ENCODE results near the gene BRD3. TPM values are rescaled to one million over a fixed set of nuclear protein-coding genes. Genes with fewer than 3 reads are reported as not detected.
"Not testable (repeated sequence)": the region's sequence is repeated elsewhere in the genome, so short reads cannot be mapped to it uniquely, and the experiment has no call there.

Gene BRD3
- total RNA-seq (10 to 100 TPM; 35.5 to 39.4 TPM), polyA plus RNA-seq (41.5 TPM)

DNA sequence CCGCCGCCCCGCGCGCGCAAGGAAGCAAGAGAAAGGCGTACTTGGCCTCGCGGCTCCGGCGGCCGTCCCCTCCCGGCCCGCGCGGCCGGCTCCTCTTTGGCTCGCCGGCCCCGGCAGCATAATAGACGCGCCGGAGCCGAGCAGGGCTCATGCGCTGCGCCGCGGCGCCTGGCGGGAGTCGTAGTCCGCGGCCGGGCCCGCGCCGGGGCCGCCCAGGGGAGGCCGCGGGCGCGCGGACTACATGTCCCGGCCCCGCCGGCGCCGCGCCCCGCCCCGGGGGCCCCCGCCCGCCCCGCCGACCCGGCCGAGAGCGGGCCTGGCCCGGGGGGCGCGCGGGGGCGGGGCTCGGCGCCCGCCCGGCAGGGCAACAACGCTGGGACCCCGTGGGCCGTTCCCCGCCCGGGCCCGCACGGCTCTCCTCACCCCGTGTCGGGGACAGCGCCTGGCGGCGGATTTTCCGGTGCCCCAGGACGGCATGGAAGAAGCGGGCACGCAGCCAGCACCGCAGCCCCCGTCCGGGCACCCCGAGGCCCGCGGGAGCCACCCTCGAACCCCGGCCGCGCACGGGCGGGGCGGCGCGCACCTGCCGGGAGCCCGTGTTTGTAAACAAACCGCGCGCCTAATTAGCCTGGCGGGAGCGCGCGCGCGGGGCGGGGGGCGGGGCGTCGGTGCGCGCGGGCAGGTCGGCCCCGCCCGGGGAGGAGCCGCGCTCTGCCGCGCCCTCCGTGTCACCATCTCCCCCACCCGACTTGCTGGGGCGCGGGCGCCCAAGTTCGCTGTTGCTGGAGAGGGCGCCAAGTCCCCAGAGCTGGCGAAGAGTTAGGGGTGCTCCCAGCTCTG, at the start of gene BRD3:
Gene BRD3, minus strand, starts transcription at position 123 of the 840 bp plus-strand sequence. CDS start 14,549 bp downstream, outside the sequence.
- Histone ChIP-seq H3K9me3 (ENCODE audit: low read length) (no peaks in the 10 kb centered on the region), H3K27me3 (ENCODE audit: insufficient read depth, low read length, poor library complexity, severe bottlenecking) (peaks cover 20% of the 10 kb centered on the region), H3K36me3 (ENCODE audit: insufficient read depth, low read length) (no peaks in the 10 kb centered on the region), H3K27ac (ENCODE audit: low read depth, low read length) (peak within 1 kb of the TSS; percentile 85), H3K4me1 (ENCODE audit: insufficient read depth, low read length) (peaks cover 28% of the 10 kb centered on the region), H3K4me3 (ENCODE audit: low read length) (peak within 1 kb of the TSS; percentile 86)
- Mint-ChIP-seq H3K9me3 (no peaks in the 10 kb centered on the region), H3K36me3 (peaks cover 0 to 10% (median 0%) of the 10 kb centered on the region in 3 donors), H3K27ac (peak within 1 kb of the TSS; percentile 87 to 98 (median 94)), H3K4me3 (peak within 1 kb of the TSS; percentile 87 to 98 (median 92)), H3K27me3 (peaks cover 13 to 18% of the 10 kb centered on the region in 2 donors), H3K4me1 (peaks cover 26 to 40% (median 30%) of the 10 kb centered on the region in 3 donors)
- CTCF ChIA-PET, result no interaction called here
- POLR2A ChIA-PET, result interaction anchor here (1.0 to 1.8 kb wide), 2 partner anchors 68 to 95 kb away, joined by 3 to 7 read pairs; partner anchors contain the start of gene WDR5
- DNase-seq, result peak; percentile 74 to 88 (median 84)

DNA sequence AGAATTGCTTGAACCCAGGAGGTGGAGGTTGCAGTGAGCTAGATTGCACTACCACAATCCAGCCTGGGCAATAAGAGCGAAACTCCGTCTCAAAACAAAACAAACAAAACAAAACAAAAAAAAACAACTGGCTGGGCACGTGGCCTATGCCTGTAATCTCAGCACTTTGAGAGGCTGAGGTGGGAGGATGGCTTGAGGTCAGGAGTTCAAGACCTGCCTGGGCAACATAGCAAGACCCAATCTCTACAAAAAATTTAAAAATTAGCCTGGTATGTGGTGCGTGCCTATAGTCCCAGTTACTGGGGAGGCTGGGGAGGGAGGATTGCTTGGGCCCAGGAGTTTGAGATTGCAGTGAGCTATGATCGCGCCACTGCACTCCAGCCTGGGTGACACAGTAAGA, 44.7 kb upstream of the BRD3 start:
- Mint-ChIP-seq H3K36me3 (peaks cover 0 to 1% (median 0%) of the 10 kb centered on the region in 3 donors), H3K4me3 (no peak overlapping the region), H3K27me3 (peaks cover 3 to 8% of the 10 kb centered on the region in 2 donors), H3K4me1 (no peaks in the 10 kb centered on the region), H3K9me3 (no peaks in the 10 kb centered on the region), H3K27ac (no peak overlapping the region)
- POLR2A ChIA-PET, result no interaction called here
- Histone ChIP-seq H3K36me3 (ENCODE audit: insufficient read depth, low read length) (no peaks in the 10 kb centered on the region), H3K9me3 (ENCODE audit: low read length) (no peaks in the 10 kb centered on the region), H3K4me3 (ENCODE audit: low read length) (no peak overlapping the region), H3K27me3 (ENCODE audit: insufficient read depth, low read length, poor library complexity, severe bottlenecking) (no peaks in the 10 kb centered on the region), H3K27ac (ENCODE audit: low read depth, low read length) (no peak overlapping the region), H3K4me1 (ENCODE audit: insufficient read depth, low read length) (no peaks in the 10 kb centered on the region)
- CTCF ChIA-PET, result no interaction called here
- no peak for DNase-seq

DNA sequence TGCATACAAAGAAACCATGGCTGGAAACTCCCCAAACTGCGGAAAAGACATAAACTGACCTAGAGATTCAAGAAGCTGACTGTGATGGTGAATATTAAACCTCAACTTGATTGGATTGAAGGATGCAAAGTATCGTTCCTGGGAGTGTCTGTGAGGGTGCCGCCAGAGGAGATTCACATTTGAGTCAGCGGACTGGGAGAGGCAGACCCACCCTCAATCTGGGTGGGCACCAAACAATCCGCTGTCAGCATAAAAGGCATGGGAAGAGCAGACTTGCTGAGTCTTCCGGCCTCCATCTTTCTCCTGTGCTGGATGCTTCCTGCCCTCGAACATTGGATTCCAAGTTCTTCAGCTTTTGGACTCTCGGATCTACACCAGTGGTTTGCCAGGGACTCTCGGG, 43.2 kb upstream of the BRD3 start:
- no peak overlapping the region for H3K4me3 Mint-ChIP-seq
- no peak for DNase-seq
- H3K4me1 ChIP-seq (ENCODE audit: insufficient read depth, low read length), result no peaks in the 10 kb centered on the region
- peaks cover 0 to 1% (median 0%) of the 10 kb centered on the region in 3 donors for H3K36me3 Mint-ChIP-seq
- no peaks in the 10 kb centered on the region for H3K27me3 ChIP-seq (ENCODE audit: insufficient read depth, low read length, poor library complexity, severe bottlenecking)
- no peaks in the 10 kb centered on the region for H3K9me3 ChIP-seq (ENCODE audit: low read length)
- ChIA-PET CTCF (no interaction called here), POLR2A (no interaction called here)
- H3K27ac Mint-ChIP-seq, result no peak overlapping the region
- no peaks in the 10 kb centered on the region for H3K36me3 ChIP-seq (ENCODE audit: insufficient read depth, low read length)
- H3K27ac ChIP-seq (ENCODE audit: low read depth, low read length), result no peak overlapping the region
- H3K4me1 Mint-ChIP-seq, result no peaks in the 10 kb centered on the region
- no peak overlapping the region for H3K4me3 ChIP-seq (ENCODE audit: low read length)
- peaks cover 8 to 12% of the 10 kb centered on the region in 2 donors for H3K27me3 Mint-ChIP-seq
- H3K9me3 Mint-ChIP-seq, result no peaks in the 10 kb centered on the region

DNA sequence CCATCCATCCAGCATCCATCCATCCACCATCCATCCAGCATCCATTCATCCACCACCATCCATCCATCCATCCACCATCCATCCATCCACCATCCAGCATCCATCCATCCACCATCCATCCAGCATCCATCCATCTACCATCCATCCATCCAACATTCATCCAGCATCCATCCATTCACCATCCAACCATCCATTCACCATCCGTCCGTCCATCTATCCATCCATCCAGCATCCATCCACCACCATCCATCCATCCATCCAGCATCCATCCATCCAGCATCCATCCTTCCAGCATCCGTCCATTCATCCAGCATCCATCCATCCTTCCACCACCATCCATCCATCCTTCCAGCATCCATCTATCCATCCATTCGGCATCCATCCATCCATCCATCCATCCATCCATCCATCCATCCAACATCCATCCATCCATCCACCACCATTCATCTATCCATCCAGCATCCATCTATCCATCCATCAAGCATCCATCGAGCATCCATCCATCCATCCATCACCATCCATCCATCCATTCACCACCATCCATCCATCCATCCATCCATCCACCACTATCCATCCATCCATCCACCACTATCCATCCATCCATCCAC, 35.7 kb upstream of the BRD3 start:
- peak overlapping the region in 1 of 8 donors; percentile 57 for H3K27ac Mint-ChIP-seq
- no peaks in the 10 kb centered on the region for H3K36me3 Mint-ChIP-seq
- peaks cover 0 to 4% (median 0%) of the 10 kb centered on the region in 3 donors for H3K4me1 Mint-ChIP-seq
- Histone ChIP-seq H3K4me1 (ENCODE audit: insufficient read depth, low read length) (no peaks in the 10 kb centered on the region), H3K4me3 (ENCODE audit: low read length) (no peak overlapping the region), H3K27ac (ENCODE audit: low read depth, low read length) (no peak overlapping the region), H3K9me3 (ENCODE audit: low read length) (no peaks in the 10 kb centered on the region), H3K36me3 (ENCODE audit: insufficient read depth, low read length) (no peaks in the 10 kb centered on the region), H3K27me3 (ENCODE audit: insufficient read depth, low read length, poor library complexity, severe bottlenecking) (no peaks in the 10 kb centered on the region)
- ChIA-PET CTCF (no interaction called here), POLR2A (no interaction called here)
- no peak overlapping the region for H3K4me3 Mint-ChIP-seq
- DNase-seq, result no peak
- no peaks in the 10 kb centered on the region for H3K9me3 Mint-ChIP-seq
- H3K27me3 Mint-ChIP-seq, result peaks cover 27 to 32% of the 10 kb centered on the region in 2 donors

DNA sequence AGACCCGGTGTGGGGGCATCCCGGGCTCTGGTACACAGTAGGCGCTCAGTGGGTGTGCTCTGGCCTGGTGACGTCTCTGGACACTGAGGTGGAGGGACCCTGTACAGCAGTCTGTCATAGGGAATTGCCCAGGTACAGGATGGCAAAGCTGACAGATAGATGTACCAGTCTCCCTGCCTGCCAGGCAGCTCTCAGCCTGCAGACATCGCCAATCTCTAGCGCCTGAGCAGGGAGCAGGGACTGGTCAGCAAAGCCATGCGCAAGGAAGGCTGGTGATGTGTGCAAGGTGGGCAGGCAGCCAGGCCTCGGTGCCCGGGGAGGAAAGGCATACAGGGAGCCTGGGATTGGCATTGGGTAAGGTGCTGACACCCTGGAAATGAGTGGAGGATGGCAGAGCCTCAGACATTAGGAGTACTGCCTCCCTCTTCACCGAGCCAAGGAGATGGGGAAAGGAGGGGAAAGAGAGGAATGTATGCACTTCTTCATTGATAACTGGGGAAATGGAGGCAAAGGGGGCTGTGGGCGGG, 33.9 kb upstream of the BRD3 start:
- CTCF ChIA-PET, result interaction anchor here (2.0 kb wide), 1 partner anchor 319 kb away, joined by 6 read pairs; no protein-coding TSS in a partner anchor
- H3K36me3 Mint-ChIP-seq, result no peaks in the 10 kb centered on the region
- H3K36me3 ChIP-seq (ENCODE audit: insufficient read depth, low read length), result no peaks in the 10 kb centered on the region

DNA sequence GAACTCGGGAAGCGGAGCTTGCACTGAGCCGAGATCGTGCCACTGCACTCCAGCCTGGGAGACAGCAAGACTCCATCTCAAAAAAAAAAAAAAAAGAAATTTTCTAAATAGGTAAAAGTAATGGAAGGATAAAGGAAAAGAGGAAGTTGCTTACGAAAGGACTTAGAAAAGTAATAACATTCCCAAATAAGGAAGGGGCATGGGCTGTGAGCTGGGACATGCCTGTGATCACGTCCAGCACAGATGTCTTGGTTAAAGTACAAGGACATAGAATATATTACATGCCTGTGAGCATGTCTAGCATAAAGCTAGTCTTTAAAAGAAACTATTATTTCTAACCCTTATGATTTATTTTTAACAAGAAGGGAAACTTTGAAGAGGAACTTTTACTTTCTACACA, 33.3 kb upstream of the BRD3 start:
- H3K9me3 Mint-ChIP-seq; H3K4me3 Mint-ChIP-seq; H3K36me3 ChIP-seq (ENCODE audit: insufficient read depth, low read length); H3K4me3 ChIP-seq (ENCODE audit: low read length); H3K4me1 ChIP-seq (ENCODE audit: insufficient read depth, low read length); H3K9me3 ChIP-seq (ENCODE audit: low read length); POLR2A ChIA-PET; H3K4me1 Mint-ChIP-seq; H3K36me3 Mint-ChIP-seq; H3K27ac Mint-ChIP-seq; DNase-seq; H3K27ac ChIP-seq (ENCODE audit: low read depth, low read length); H3K27me3 ChIP-seq (ENCODE audit: insufficient read depth, low read length, poor library complexity, severe bottlenecking): not testable (repeated sequence)
- CTCF ChIA-PET, result interaction anchor here (2.0 kb wide), 1 partner anchor 319 kb away, joined by 6 read pairs; no protein-coding TSS in a partner anchor
- H3K27me3 Mint-ChIP-seq, result peaks cover 25 to 38% of the 10 kb centered on the region in 2 donors

More for the DNA sequence above, 33.9 kb upstream of the BRD3 start:
- POLR2A ChIA-PET, result no interaction called here
- Histone ChIP-seq H3K27ac (ENCODE audit: low read depth, low read length) (no peak overlapping the region), H3K4me1 (ENCODE audit: insufficient read depth, low read length) (no peaks in the 10 kb centered on the region), H3K27me3 (ENCODE audit: insufficient read depth, low read length, poor library complexity, severe bottlenecking) (no peaks in the 10 kb centered on the region), H3K9me3 (ENCODE audit: low read length) (no peaks in the 10 kb centered on the region), H3K4me3 (ENCODE audit: low read length) (no peak overlapping the region)
- H3K27ac Mint-ChIP-seq, result no peak overlapping the region
- H3K27me3 Mint-ChIP-seq, result peaks cover 27 to 36% of the 10 kb centered on the region in 2 donors
- no peaks in the 10 kb centered on the region for H3K9me3 Mint-ChIP-seq
- no peak for DNase-seq
- no peak overlapping the region for H3K4me3 Mint-ChIP-seq
- H3K4me1 Mint-ChIP-seq, result peaks cover 0 to 4% (median 0%) of the 10 kb centered on the region in 3 donors

DNA sequence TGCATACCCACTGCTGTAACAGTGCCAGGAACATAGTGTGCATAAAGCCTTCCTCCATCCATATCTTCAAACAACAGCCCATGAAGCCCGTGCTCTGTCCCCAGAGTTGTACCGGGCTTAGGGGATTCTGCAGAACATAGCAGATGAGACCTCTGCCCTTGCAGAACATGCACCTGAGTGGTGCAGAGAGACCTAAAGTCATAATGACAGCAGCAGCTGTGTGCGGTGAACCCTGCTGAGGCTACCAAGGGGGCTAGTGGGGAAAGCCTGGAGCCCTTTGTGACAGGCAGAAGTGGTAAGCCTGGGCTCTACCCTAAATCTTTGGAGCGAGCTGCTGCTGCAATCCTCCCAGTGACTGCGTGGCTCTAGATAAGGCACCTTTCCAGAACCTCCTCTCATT, 32.2 kb upstream of the BRD3 start:
- H3K36me3 ChIP-seq (ENCODE audit: insufficient read depth, low read length), result no peaks in the 10 kb centered on the region
- H3K4me1 Mint-ChIP-seq, result peaks cover 0 to 4% (median 0%) of the 10 kb centered on the region in 3 donors
- H3K9me3 ChIP-seq (ENCODE audit: low read length), result no peaks in the 10 kb centered on the region
- H3K27ac Mint-ChIP-seq, result no peak overlapping the region
- ChIA-PET POLR2A (no interaction called here), CTCF (interaction anchor here (2.0 kb wide), 1 partner anchor 318 kb away, joined by 6 read pairs; no protein-coding TSS in a partner anchor)
- no peaks in the 10 kb centered on the region for H3K27me3 ChIP-seq (ENCODE audit: insufficient read depth, low read length, poor library complexity, severe bottlenecking)
- no peaks in the 10 kb centered on the region for H3K4me1 ChIP-seq (ENCODE audit: insufficient read depth, low read length)
- no peak overlapping the region for H3K27ac ChIP-seq (ENCODE audit: low read depth, low read length)
- no peak overlapping the region for H3K4me3 Mint-ChIP-seq
- no peaks in the 10 kb centered on the region for H3K9me3 Mint-ChIP-seq
- H3K27me3 Mint-ChIP-seq, result peaks cover 24 to 35% of the 10 kb centered on the region in 2 donors
- no peak overlapping the region for H3K4me3 ChIP-seq (ENCODE audit: low read length)
- no peak for DNase-seq
- H3K36me3 Mint-ChIP-seq, result no peaks in the 10 kb centered on the region
